ENCODE data around the gene NME1.

DNA sequence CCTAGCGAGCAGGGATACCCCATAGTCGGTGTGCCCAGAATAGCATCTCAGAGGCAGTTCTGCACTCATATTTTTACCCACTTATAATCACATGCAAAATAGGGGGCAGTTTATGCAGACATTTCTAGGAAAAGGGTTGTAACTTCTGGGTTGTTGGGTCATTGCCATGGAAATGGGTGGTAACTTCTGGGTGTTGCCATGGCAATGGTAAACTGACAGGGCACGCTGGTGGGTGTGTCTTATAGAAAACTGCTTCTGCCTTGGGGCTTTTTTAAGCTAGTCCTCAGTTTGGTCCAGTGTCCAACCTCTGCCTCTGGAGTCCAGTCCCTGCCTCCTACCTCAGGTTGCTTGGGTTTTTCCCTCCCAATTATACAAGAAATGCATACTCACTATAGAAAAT lies 25.3 kb upstream of the NME1 start:
- TF ChIP-seq, protein P1, sequence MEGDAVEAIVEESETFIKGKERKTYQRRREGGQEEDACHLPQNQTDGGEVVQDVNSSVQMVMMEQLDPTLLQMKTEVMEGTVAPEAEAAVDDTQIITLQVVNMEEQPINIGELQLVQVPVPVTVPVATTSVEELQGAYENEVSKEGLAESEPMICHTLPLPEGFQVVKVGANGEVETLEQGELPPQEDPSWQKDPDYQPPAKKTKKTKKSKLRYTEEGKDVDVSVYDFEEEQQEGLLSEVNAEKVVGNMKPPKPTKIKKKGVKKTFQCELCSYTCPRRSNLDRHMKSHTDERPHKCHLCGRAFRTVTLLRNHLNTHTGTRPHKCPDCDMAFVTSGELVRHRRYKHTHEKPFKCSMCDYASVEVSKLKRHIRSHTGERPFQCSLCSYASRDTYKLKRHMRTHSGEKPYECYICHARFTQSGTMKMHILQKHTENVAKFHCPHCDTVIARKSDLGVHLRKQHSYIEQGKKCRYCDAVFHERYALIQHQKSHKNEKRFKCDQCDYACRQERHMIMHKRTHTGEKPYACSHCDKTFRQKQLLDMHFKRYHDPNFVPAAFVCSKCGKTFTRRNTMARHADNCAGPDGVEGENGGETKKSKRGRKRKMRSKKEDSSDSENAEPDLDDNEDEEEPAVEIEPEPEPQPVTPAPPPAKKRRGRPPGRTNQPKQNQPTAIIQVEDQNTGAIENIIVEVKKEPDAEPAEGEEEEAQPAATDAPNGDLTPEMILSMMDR (IDR thresholded peaks at IDR 0.05; ENCODE audit: low read length), result no peak
- no peak for TF ChIP-seq EZH2 (IDR thresholded peaks at IDR 0.05; ENCODE audit: borderline replicate concordance, low read length)

All from OCI-LY1 (cell line).